Measurements from ENCODE around the gene MRPS9.

The MRPS9 gene

DNA sequence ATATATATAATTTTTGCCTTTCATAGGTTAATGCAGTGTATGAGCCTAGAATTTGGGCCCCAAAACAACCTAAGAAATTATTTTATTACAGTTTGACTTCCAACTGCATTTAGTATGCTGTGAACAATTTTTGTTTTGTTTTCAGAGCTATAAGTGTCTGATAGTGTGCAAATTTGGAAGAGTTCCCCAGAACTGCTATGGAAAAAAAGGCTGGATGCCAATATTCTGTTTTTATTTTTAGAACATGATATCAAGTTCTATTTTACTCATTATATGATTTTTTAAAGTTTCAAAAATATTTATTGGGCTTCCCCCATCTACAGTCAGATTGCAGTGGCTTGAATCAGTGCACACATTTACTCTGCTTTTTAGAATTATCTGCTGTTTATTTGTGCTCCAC is 42.6 kb downstream of the MRPS9 start:
- no peak for DNase-seq

DNA sequence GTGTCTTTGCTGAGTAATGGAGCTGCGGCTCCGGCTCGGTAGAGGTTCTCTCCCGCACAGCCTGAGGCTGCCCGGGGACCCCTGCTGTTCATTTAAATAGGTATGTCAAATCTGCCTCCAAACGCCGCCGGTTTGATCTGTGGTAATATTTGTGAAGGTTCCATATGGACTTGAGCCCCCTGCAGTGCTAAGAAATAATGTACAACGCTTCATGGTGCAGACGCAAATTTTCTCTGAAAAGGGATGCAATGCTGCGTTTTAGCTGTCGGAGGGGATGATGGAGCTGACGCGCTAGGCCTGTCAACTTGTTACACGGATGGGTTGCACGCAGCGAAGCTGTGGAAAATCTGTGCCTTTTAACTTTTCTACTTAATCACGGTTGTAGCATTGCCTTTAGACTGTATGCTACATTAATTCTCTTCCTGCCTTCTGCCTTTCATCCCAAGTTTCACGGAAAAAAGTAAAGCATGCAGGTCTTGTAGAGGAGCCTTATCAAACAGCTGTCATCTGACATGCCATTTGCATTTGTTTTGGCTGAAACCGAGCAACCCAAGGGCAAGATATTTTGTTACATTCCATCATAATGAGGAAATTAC is 43.2 kb downstream of the MRPS9 start:
- DNase-seq = no peak

DNA sequence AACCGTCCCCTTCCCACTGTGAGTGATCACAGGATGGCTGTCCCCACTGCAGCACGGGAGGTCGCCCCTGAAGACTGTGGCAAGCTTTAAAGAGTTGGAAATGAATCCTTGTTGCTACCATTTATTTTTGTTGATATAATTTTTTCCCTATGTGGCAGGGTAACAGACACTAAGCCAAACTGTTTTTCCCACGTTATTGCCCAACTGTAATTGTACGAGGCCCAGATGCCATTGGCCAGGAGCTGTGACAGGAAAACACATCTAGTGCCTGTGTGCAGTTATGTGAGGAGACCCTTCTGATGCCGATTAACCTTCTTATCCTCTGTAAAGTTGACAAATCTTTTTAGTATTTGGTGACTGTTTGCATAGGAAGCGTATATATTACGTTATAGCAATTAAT is 44.2 kb downstream of the MRPS9 start:
- DNase-seq = no peak

DNA sequence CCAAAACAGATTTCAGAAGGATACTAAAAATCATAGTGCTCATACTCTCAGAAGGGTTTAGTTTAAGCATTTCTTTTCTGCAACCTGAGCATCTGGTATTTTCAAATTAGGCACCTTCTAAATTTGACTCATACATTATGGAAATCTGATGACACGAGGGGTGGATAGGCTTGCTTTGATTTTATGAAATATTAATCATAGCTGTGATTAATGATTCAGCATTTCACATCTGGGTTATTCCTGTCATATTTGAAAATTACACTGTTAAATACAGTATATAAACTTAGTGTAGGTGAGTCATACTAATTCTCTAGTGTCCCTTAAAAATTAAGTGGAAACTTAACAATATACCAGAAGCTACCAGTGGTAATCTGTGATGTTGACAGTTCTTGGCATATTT is 47.7 kb downstream of the MRPS9 start:
- no peak for DNase-seq

DNA sequence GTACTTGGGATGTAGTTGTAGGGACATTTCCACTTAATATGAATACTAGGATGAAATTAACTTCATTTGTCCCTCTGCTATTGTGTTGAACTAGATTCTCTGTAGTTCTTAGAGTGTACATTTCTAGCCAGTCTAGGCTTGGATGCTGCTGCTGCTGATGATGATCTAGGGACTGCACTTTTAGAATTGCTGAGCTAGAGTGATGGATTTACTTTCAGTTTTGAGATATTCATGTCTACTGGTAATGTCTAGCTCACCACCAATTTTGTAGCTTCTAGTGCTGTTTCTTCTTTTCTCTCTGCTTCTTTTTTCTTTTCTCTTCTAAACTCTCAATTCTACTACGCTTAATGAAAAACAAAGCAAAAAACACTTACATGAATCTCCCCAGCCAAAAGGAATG is 49.4 kb downstream of the MRPS9 start:
- DNase-seq = no peak

DNA sequence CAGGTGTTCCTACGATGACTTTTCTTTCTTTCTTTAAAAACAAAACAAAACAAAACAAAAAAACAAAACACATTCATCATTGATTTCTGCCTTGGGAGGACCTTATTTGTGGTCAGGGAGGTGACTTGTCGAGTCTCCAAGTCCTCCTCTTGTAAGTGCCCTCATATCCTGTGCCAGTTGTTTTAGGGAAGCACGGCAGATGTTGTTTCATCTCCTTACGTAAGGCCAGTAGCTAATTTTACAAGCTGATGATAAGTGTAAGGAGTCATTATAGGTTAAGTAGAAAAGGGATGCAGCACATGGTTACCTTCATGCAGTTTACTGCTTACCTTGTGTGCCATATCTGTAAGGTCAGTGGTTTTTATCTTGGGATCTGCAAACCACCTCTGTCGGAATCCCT is 52.2 kb downstream of the MRPS9 start:
- peak in 1 of 2 experiments; percentile 0 for DNase-seq

DNA sequence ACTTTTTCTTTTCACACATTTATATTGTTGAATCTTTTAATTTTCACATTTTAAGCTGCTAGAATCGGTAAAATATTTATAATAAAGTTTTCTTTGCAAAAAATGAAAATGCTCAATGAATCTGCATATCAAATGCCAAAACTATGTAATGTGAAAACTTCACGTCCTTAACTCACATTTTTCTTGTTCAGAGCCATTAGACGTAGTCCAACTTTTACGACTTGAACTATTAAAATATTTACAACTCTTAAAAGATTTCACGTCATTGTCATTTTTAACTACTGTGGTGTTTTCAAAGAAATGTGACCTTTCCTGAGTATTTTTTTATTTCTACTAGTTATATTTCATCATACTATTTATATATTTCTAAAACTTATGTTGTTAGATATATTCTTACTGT is 54.9 kb downstream of the MRPS9 start:
- DNase-seq = no peak

DNA sequence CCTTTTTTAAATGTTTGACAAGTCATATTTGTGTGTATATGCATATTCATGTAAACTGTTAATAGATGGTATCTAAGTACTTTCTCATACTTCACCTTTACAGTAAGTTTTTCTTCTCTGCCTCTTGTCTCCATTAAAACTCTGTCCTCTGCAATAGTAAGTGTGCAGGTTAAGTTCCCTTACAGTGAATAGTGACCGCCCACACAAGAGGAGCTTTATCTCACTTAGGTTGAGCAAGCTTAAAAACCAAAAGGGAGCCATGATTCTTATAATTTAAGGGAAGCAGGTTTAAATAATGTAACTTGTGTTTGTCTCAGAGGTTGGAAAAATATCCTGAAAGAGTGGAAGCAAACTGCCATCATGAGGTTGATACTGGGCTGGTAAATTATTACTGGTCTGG is 61.3 kb downstream of the MRPS9 start:
- DNase-seq = no peak

DNA sequence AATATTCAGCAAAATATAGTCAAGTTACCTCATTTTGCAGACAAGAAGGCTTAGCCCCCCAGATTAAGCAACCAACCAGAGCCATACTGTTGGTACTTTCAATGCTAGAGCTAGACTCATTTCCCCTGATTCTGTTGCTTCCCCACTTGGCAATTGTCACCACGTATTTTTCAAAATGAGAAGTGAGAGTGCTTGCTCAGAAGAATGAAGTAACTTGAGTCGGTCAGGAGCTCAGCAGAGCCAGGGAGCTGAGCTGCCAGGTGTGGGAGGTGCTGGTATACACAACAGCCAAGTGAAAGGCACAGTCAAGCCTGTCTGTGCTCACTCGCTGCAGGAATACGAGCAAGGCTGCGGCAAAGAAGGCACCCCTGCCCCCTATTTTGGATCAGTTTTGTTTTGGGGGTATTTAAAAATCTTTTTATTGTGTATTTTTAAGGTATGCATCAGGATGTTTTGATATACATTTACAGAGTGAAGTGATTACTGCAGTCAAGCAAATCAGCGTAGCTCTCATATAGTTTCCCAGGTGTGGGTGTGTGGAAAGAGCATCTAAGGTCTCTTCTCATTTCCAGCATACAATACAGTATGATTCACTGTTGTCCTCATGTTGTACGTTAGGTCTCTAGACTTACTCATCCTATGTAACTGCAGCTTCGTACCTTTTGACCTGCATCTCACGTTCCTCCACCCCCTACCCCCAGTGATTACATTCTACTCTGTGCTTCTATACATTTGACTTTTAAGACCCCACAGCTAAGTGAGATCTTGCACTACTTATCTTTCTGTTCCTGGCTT is 62.4 kb downstream of the MRPS9 start:
- DNase-seq = peak in 1 of 2 experiments; percentile 2

DNA sequence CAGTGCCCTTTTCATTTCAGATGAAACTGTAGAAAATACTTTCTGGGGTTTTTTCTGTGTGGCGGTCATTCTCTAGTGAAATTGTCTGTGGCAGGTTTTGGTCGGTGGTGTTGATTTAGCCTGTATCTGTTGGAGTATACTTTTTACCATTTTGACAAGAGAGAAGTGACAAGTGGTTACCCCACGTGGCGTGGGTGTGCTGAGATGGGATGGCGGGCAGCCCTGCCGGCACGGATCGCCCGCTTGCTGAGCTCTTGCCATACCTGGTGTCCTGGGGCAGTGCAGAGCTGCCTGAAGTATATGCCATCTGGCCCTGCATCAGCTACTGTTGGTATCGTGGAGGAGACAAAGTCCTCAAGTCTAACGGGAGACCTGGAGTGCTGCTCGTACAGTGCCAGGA is 64.1 kb downstream of the MRPS9 start:
- peak; percentile 73 to 87 for DNase-seq

DNA sequence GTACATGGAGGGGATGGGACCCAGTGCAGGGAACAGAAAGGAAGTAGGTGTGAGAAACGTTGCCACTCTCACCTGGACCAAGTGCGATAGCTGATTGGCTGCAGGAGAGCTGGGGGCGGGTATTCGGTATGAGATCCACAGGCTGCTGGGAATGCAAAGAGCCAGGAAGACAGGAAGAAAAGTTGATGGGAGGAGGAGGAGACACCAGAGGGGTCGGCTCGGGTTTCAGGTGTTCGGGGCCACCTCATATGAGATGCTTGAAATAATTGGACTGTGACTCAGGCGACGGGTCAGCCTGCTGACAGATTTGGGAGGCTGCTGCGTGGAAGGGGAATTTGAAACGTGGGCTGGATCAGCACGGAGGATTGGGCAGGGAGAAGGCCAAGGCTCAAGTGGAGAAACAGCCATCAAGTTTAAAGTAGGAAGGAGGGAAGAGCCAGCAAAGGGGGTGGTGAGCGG is 65.1 kb downstream of the MRPS9 start:
- DNase-seq = peak; percentile 57 to 66

DNA sequence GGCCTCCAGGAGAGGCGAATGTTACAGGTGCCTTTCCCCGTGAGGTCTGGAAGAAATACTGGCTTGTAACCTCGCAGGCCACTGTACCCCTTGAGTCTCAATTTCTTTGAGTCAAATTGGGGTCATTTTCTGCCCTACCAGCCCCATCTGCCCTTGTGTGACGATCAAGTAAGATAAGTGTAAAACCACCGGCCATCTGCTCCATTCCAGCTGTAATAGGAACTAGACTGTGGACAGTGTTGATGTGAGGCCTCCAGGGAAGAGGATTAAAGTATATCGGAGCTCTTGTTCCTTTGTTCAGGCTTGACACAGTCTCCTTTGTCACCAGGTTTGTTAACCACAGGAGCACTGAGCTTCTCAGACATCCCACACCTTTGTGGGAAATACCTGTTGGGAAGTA is 65.6 kb downstream of the MRPS9 start:
- DNase-seq = peak; percentile 84 to 96

DNA sequence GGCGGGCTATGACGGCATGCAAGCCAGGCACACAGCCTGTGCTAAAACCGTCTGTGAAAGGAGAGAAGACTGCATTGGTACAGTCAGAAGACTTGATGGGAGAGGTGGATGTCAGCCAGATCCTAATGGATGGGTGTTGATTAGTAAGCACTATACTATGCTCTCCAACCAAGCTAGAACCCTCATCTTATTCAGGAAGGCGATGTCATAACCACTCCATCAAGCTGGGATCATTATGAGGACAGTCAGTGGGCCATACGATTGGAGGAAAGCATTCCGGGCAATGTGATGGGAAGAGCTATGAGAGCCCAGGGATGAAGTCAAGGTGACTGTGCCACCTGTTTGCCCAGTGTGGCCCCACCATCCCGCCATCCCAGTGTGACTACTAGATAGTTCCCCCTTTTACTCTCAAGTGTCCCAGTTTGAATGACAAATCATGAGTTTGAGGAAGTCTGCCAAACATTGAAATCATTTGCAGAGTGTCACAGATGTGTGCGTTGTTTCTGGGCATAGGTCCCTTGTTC is 66.4 kb downstream of the MRPS9 start:
- no peak for DNase-seq

DNA sequence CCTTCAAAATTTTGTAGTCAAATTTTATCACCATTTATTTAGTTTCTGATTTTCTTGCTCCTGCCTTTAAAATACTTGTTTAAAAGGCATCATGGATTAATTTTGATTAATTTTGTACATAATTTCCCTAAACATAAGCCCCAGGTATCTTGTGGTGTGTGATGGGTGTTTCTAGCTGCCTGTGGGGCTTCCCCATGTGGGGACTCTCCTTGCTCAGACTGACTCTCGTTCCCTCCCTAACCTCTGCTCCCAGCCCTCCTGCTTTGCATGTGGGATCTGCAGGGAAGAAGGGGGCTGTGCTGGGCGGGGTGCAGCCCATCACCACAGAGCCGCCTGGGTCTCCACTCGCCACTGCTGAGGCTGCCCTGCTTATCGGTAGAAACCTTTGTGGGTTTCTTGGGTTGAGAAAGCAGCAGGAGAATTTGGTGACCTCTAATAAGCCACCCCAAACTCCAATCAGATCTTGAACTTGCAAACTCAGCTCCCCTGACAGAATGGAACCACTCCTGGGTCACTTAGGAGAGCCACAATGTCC is 72.5 kb downstream of the MRPS9 start:
- no peak for DNase-seq

DNA sequence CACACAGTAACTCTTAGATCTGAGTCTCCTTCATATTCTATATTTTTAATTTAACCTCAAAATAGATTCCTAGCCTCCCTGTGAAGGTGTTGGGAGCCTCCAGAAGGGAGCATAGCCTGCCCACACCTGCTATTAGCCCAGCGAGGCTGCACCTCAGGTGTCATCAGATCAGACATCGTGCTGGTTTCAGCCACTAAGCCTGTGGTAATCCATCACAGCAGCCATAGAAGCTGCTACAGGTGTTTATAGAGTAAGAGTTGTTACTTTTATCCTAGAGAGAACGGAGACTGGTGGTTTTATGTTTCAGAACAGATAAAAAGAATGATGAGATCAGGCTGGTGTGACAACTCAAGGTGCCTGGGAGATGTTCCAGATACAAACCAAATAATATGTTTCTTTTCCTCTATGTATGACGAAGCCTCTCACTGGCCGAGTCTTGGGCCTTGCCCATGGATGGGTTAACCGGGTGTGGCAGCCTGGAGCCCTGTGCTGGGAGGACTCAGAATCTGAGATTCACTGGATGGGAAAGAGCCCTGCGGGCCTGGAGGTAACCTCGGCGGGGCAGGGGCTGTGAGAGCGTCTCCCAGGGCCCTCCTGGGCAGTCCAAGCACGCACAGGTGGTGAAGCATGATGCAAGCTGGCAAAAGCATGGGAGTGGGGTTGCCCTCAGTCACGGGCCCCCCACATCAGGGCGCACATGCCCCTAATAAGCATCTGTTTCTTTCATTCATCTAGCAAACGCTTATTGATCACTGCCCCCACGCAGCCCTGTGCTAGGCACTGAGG is 73.7 kb downstream of the MRPS9 start:
- no peak for DNase-seq

DNA sequence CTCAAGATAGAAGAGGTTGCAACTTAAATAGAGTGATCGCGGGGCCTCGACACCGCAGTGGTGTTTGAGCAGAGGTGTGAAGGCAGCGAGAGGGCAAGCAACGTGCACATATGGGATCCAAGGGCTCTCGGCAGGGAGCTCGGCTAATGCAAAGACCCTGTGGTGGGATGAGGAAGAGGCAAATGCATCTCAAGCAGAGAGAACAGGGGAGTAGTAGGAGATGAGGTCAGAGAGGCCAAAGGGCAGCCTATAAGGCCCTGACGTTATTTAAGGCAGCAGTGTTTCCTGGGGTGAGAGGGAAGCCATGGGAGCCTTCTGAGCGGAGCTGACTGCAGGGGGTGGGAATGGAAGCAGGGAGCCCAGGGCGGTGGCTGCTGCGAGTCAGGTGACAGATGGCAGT is 74.5 kb downstream of the MRPS9 start:
- DNase-seq = peak; percentile 50 to 72

DNA sequence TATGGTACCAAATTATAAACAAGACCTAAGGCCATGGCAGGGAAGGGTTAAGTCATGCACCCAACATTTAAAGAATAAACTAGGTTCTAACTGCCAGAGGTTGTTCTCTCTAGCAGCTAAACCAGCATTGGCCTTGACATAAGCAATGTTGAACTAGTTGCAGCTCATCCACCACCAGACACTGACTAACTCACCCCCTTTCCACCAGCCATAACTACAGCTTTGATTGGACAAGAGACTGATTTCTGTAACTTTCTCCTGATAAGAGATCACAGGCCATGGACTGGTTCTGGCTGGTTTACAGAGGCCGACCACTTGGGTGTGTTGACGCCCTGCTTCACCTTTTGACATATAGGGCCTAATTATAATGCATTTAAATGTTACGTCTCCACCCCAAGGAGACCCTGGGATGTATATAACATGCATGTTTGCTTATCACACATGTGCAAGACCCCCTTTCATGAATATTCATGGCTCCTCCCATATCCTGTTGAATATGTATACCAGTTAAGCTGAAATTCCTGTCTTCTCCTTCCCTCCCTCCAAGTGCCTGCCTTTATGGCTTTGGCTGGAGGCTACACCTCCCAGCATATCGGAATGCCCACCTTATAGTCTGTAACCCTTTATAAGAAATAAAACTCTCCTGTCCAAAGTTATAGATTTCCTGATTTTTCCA is 75.9 kb downstream of the MRPS9 start:
- DNase-seq = no peak

DNA sequence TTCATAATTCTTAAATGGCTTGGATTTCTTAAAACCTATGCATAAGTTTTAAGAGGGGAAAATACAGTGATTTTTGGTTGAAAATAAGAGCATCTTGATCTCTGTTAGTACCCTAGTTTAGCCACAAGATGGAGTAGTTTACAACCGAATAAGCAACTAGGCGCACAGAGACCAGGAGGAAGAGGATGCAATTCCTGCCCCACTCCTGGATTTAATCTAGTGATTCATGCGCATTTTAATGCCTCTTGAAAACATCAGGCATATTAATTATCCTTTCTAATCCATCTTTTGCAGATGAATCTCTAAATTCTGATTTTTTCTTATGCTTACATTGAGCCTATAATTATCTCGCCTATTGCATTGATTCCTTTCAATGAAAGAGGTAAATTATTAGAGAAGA is 76.7 kb downstream of the MRPS9 start:
- peak; percentile 53 to 83 for DNase-seq

DNA sequence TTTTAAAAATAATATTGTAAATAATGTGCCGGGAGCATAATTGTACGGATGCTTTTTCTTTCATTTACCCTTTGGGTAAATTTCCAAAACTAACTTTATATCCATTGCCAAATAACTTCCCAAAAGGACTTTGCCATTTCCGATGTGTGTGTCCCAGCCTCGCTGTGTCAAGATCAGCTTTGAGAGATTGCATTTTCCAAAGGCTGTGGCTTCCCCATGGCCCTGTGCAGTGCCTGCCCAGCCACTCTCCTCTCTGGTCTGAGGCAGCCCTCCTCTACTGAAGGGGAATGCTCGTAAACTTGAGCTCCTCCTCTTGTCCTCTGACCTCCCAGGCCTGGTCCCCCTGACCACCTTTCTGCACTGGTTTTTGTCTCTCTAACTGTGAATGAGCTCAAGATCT is 78.5 kb downstream of the MRPS9 start:
- no peak for DNase-seq

DNA sequence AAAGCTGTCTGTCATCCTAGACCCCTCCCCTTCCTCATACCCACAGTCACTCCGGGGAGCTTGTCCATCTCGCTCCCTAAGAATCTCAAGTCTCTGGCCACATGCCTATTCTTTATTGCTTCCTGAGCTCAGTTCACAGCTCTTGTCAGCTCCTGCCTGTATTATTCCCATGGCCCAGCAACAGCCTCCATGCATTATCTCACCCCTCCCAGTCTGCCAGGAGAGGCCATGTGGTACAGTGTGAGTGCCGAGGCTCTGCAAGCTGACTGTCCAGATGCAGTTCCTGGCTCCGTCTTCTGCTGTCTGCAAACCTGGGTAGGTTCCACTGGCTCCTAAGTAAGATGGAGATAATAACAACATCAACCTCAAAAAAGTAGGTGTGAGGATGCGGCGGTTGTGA is 79.7 kb downstream of the MRPS9 start:
- peak in 1 of 2 experiments; percentile 4 for DNase-seq

DNA sequence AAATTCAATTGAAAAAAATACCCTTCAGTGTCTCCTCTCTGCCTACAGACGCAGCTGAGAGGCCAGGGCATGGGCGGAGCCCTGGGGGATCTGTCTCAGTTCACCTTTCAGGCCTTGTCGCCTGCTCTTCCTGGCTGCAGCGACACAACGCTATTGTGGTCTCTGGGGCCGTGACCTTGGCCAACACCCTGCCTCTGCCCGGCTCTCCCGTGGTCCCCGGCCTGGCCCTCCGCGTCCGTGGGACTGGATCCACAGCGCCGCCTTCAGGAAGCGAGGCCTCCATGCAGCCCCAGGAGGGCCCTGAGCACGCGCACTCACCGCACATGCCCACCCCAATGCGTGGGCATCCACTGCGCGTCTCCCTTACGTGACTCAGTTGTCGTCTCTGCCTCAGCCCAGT is 81.1 kb downstream of the MRPS9 start:
- DNase-seq = no peak

DNA sequence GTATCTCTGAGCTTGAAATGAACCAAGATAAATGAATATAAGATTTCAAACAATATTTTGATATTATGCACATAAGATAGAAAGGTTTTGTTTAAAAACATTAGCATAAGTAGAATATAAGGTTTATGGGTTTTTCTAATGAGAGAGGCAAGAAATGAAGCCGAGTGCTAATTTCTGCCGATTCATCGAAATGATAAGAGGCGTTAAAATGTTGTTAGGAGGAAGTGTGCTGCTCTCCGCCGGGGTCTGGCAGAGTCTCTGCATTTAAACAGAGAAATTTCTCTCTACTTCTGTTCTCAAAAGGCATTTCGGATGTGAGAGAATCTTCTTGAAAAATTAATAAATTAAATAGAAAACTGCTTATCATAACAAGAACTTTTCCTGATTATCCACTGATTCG is 83.6 kb downstream of the MRPS9 start:
- no peak for DNase-seq

DNA sequence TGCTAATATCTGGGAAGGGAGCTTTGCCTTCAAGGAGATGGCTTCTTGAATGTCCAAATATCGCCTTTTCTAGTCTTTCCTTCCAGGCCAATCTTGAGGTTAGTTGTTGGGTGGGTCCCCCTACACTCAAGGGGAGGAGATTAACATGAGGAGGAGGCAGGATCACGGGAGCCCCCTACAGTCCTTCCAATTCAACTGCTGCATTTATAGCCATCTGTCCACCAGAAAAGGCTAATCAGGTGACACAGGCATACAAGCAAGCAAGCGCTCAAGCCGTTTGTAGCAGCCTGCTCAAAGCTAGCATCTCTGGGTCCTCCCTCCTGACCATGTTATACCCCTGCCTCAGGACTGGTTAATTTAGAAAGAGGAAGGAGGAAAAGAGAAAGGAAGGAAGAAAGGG is 87.6 kb downstream of the MRPS9 start:
- DNase-seq = peak; percentile 48 to 72

Data from NCI-H524 (cell line).